GM23338 (cell line): ENCODE measurements around the gene AQP5.

ENCODE experiments used
- EZH2 ChIP-seq: fragments of 200-600 bp; sonication (generic); IDR thresholded peaks from one replicate; pipeline ENCODE4 v1.8.0; 2017; ENCODE audit warnings: antibody characterized with exemption, mild to moderate bottlenecking, low read depth; ENCODE audit not compliant: unreplicated experiment
- JUNB ChIP-seq: IDR thresholded peaks from one replicate; pipeline ENCODE4 v1.6.1; 2016; ENCODE audit warnings: antibody characterized with exemption; ENCODE audit not compliant: unreplicated experiment
- POLR2AphosphoS5 ChIP-seq: IDR thresholded peaks from 2 replicates; pipeline ENCODE4 v1.6.1; 2016; ENCODE audit warnings: antibody characterized with exemption, low read depth
- TF ChIP-seq, protein P1 (sequence below): IDR thresholded peaks from one replicate; pipeline ENCODE4 v1.6.1; 2018; ENCODE audit warnings: antibody characterized with exemption; ENCODE audit not compliant: unreplicated experiment
- TF ChIP-seq, protein P2 (sequence below), 2 experiments: fragments of 200-600 bp in 1 of 2; sonication (generic) in 1 of 2; conservative IDR thresholded peaks; 2 replicates each; pipeline versions ENCODE4 v1.5.1 to v1.6.1; 2016 to 2017; ENCODE audit warnings: antibody characterized with exemption in 2 of 2, low read depth in 2 of 2, mild to moderate bottlenecking in 2 of 2, moderate library complexity in 1 of 2

DNA sequence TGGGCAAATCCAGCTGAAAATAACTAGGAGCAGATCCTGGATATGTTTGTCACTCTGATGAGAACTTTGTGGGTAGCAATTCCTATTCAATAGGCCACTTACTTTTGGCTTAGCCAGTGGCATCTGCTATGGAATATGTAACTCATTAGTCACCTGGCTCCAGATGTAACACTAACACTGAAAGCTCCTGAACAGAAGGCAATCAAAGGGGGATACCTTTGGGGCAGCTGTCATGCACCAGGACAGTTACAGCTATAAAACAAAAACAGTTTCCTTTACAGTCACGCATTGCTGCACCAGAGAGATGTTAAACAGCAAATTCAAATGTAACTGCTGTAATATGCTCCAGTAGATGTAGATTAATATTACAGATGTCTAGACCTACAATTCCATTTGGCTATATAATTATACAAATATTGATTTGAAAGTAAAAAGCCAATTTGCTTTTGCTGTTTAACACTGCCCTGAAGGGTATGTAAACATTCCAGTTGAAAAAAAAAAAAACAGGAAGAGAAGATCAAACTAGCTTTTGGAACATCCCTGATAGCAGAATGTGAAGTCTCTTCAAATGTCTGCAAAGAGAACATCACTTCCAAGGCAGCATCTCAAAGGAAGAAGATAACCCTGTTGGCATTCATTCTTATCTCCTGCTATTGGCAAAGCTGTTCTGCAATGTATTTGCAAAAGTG lies 45.2 kb downstream of the AQP5 start:
- TF ChIP-seq EZH2 (no peak), JUNB (no peak), POLR2AphosphoS5 (no peak)
- TF ChIP-seq, protein P1, sequence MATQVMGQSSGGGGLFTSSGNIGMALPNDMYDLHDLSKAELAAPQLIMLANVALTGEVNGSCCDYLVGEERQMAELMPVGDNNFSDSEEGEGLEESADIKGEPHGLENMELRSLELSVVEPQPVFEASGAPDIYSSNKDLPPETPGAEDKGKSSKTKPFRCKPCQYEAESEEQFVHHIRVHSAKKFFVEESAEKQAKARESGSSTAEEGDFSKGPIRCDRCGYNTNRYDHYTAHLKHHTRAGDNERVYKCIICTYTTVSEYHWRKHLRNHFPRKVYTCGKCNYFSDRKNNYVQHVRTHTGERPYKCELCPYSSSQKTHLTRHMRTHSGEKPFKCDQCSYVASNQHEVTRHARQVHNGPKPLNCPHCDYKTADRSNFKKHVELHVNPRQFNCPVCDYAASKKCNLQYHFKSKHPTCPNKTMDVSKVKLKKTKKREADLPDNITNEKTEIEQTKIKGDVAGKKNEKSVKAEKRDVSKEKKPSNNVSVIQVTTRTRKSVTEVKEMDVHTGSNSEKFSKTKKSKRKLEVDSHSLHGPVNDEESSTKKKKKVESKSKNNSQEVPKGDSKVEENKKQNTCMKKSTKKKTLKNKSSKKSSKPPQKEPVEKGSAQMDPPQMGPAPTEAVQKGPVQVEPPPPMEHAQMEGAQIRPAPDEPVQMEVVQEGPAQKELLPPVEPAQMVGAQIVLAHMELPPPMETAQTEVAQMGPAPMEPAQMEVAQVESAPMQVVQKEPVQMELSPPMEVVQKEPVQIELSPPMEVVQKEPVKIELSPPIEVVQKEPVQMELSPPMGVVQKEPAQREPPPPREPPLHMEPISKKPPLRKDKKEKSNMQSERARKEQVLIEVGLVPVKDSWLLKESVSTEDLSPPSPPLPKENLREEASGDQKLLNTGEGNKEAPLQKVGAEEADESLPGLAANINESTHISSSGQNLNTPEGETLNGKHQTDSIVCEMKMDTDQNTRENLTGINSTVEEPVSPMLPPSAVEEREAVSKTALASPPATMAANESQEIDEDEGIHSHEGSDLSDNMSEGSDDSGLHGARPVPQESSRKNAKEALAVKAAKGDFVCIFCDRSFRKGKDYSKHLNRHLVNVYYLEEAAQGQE = no peak
- TF ChIP-seq, protein P2, sequence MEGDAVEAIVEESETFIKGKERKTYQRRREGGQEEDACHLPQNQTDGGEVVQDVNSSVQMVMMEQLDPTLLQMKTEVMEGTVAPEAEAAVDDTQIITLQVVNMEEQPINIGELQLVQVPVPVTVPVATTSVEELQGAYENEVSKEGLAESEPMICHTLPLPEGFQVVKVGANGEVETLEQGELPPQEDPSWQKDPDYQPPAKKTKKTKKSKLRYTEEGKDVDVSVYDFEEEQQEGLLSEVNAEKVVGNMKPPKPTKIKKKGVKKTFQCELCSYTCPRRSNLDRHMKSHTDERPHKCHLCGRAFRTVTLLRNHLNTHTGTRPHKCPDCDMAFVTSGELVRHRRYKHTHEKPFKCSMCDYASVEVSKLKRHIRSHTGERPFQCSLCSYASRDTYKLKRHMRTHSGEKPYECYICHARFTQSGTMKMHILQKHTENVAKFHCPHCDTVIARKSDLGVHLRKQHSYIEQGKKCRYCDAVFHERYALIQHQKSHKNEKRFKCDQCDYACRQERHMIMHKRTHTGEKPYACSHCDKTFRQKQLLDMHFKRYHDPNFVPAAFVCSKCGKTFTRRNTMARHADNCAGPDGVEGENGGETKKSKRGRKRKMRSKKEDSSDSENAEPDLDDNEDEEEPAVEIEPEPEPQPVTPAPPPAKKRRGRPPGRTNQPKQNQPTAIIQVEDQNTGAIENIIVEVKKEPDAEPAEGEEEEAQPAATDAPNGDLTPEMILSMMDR (conservative IDR thresholded peaks at IDR 0.05; ENCODE audit: low read depth in 2 of 2) = no peak
